ENCODE results near the gene ZNF444. TPM values are rescaled to one million over a fixed set of nuclear protein-coding genes. Genes with fewer than 3 reads are reported as not detected.

ZNF444 gene
- total and polyA plus RNA-seq, 2 of the 8 experiments (the other 6 are each of a cell fraction or from before 2014, with no cell fraction given) = 49.5 to 54.5 TPM

GRCh38 chr19:56117889-56118288 lies 23.2 kb upstream of the ZNF444 start (continued):
- no peak for TF ChIP-seq ATF2 (IDR thresholded peaks at IDR 0.05; ENCODE audit: low read length)
- no peak for TF ChIP-seq TCF12 (IDR thresholded peaks at IDR 0.05; ENCODE audit: low read depth, low read length)
- no peak for TF ChIP-seq FOSL1 (IDR thresholded peaks at IDR 0.05; ENCODE audit: insufficient read depth, low read depth, low read length)
- no peak for TF ChIP-seq CREB1 (IDR thresholded peaks at IDR 0.05)
- TF ChIP-seq RAD21 (IDR thresholded peaks at IDR 0.05 in 1 of 2, conservative IDR thresholded peaks at IDR 0.05 in 1 of 2; ENCODE audit: low read depth in 2 of 2, low read length in 2 of 2) = no peak

All from H1 (cell line).